ENCODE measurements around the gene C20orf96.

GRCh38 chr20:227439-228105 lies 63.0 kb downstream of the C20orf96 start:
- TF ChIP-seq CTCF (IDR thresholded peaks at IDR 0.05) (no peak), EZH2 (IDR thresholded peaks at IDR 0.05; ENCODE audit: borderline replicate concordance, insufficient read depth, low read depth, low read length, poor library complexity, severe bottlenecking) (no peak)
